Stimulated activated CD4-positive, alpha-beta T cell treated with anti-CD3 and anti-CD28 coated beads, Interleukin-1b, Interleukin-23, amount 100 ng/mL, for 48 hours (primary cell): ENCODE measurements around the gene FAM161B.
"Not testable (repeated sequence)": the region's sequence is repeated elsewhere in the genome, so short reads cannot be mapped to it uniquely, and the experiment has no call there.

Experiments used
- DNase-seq: peaks from one replicate; pipeline ENCODE4 v3.0.0-alpha.2; 2020

The FAM161B gene

DNA sequence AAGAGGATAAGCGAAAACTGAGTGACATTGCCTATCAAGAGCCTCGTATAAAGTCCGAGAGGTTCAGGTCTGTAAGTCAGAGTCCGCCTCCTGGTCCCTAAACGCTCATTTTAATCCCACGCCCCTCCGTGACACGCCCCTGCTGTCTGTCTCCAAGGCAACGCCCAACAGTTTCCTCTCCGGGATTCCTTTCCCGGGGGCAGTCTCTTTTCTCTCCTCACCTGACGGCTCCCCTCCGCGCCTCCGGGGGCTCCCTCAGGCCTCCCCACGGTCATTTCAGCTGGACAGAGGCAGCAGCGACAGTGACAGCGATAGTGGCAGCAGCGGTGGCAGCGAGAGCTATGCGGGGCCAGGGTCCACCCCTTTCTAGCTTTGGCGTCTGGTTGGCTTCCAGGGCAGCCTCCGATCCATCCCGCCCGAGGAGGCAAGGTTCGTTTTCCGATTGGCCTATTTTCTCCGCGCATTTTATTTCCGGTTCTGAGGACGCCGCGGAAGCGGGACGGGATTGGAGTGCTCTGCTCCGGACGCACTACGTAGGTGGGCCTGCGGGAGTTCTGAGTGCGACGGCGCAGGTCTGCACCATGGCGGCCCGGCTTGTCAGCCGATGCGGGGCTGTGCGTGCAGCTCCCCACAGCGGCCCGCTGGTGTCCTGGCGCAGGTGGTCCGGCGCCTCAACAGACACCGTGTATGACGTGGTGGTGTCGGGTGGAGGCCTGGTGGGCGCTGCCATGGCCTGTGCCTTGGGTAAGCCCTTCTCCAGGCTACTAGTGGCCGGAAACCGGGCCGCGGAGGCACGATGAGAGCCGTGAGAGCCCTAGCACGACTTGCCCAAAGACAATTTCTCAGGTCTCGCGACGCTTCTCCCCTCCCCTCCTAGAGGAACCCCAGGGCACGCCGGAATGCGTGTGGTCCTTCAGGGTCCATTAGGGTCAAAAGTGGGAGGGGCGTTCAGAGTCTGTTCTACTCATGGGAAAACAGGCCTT, at the start of gene FAM161B, which contains the start of gene COQ6:
TSS of gene FAM161B (minus strand) at position 343 of the 983 bp plus-strand sequence. CDS start at position 275, 68 bp downstream.
TSS of gene COQ6 (plus strand) at position 551 of the 983 bp plus-strand sequence. CDS start at position 582, 31 bp downstream.
- DNase-seq = peak; percentile 95

DNA sequence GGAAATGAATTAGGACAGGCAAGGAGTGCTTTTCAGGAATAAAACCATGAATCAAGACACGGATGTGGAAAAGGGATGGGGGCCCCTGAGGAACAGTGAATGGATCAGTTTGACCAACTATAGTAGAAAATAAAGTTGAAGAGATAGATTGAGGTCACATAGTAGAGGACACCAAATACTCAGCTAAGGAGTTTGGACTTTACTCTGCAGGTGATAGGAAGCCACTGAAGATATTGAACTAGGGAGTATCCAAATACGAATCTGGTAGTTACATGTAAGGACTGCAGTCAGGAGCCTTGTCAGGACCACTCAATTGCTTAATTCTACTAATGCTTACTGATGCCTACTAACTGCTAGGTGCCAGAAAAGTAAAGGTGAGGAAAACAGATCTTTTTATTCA, 48.8 kb upstream of the FAM161B start:
- no peak for DNase-seq

GRCh38 chr14:73997944-73998447, 48.1 kb upstream of the FAM161B start:
- no peak for DNase-seq

DNA sequence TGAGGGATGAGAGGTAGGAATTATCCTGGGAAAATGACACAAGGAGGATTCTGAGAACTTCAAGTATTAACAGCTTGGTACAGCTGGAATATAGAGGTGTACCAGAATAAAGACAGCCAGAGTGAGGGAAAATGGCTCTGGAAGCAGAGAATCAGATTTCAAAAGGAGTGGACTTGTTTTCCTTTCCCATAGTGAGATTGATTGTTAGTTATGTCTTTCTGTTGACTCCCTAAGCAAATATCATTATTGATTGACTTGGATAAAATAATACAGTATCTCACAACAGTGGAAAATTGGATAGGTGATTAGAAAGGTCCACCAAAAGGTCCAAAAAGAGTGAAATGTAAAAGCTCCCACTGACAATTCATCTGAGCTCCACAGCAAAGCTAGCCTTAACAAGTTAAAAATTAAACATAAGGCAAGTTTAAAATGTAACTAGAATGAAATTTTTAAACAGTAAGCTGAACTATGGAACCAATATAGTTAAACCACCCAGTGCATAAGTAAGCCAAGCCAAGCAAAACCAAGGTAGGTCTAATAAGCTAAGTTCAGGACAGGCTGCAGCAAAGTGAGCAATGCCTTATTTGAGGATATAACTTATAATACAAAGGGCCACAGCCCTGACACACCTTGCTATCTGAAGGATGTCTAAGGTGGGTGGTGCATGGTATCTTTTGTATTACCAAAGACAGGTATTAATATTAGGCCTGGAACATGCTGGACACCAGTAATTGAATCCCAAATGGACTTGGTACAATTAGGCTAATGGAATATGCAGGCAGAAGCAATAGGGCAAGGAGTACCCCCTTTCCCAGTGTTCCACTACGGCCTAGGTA, 47.4 kb upstream of the FAM161B start:
- no peak for DNase-seq

GRCh38 chr14:73996731-73997107, 46.8 kb upstream of the FAM161B start:
- no peak for DNase-seq

DNA sequence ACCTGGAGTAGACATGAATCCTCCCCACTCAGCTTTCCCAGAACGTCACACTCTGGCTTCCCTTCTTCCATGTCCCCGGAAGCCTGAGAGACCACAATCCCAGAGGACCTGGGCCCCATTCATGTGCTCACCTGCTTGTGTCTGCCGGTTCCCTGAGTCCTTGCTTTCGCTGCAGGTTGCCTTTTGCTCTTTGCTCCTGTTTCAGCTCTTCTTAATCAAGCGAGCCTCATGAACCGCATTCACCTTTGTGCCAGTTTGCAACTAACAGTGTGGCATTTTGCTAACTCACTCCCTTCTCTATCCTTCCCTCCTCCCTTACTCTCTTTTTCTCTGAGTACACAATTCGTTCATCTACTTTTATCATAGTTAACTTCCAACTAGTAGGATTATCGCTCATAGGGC, 46.1 kb upstream of the FAM161B start:
- no peak for DNase-seq

DNA sequence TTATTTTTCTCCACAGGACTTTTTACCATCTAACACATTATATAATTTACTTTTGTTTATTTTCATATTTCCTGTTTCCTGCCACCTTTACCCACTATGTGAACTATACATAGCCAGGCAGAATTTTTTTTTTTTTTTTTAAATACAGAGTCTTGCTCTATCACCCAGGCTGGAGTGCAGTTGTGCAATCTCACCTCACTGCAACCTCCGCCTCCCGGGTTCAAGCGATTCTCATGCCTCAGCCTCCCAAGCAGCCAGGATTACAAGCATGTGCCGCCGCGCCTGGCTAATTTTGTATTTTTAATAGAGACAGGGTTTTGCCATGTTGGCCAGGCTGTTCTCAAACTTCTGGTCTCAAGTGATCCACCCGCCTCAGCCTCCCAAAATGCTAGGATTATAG, 45.0 kb upstream of the FAM161B start:
- not testable (repeated sequence) for DNase-seq

DNA sequence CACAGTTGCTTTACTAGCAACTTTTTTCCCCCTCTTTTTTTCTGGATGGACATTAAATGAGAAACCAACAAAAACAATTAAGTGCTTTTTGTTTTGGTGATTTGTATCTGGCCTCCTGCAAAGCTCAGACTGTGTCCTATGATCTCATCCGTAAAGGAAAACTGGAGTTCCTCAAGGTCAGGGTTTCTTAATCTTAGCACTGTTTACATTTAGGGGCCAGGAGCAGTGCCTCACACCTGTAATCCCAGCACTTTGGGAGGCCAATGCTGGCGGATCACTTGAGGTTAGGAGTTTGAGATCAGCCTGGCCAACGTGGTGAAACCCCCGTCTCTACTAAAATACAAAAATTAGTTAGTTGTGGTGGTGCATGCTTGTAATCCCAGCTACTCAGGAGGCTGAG, 41.2 kb upstream of the FAM161B start:
- no peak for DNase-seq

DNA sequence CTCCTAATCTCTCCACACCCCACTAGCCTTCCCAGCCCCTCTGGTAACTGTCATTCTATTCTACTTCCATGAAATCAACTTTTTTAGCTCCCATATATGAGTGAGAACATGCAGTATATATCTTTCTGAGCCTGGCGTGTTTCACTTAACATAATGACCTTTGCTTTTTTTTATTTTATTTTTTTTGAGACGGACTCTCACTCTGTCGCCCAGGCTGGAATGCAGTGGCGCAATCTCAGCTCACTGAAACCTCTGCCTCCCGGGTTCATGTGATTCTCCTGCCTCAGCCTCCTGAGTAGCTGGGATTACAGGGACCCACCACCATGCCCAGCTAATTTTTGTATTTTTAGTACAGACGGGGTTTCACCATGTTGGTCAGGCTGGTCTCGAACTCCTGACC, 38.8 kb upstream of the FAM161B start:
- not testable (repeated sequence) for DNase-seq

- DNase-seq = no peak
These were observed 38.2 kb upstream of the FAM161B start for GRCh38 chr14:73988065-73988464.

- DNase-seq = no peak
These were observed 28.0 kb upstream of the FAM161B start for GRCh38 chr14:73977896-73978295.

DNA sequence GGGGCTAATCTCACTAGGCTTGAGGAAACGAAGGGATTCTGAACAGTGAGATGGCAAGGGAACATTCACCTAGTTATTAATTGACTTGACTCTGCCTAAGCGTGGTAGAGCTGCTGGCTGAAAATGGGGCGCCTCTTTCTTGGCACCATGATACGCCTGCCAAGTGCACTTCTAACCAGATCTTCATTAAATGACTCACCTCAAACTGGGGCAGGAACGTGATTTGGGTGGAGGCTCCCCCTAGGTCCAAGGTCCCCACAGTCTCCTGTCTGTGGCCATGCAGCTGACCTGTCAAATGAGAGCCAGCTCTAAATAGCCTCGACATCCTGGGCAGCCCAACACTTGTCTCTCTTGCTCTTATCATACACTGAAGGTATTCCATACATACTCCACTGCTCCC, 26.2 kb upstream of the FAM161B start:
- DNase-seq = no peak

GRCh38 chr14:73973497-73973896, 23.6 kb upstream of the FAM161B start:
- no peak for DNase-seq

- no peak for DNase-seq
These were observed 19.0 kb upstream of the FAM161B start for GRCh38 chr14:73968885-73969284.

- no peak for DNase-seq
These were observed 15.3 kb upstream of the FAM161B start for GRCh38 chr14:73965216-73965615.

GRCh38 chr14:73961192-73961591, 11.3 kb upstream of the FAM161B start:
- DNase-seq = no peak

- no peak for DNase-seq
These were observed 8.7 kb upstream of the FAM161B start for GRCh38 chr14:73958591-73958990.

DNA sequence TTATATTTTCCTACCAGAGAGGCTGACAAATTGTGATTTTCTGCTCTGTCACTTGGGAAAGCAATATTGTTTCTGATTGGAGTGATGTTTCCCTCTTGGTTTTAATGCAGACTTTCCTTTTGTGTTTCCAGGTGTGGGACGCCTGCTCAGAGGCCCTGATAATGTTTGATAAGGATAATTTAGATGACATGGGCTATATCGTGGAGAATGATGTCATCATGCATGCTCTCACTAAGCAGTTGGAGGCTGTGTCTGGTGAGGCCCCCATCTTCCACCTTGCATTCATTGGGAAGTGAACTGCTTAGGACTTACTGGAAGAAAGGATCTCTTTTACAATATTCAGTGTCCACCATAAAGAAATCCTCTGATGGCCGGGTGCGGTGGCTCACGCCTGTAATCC, 5.8 kb upstream of the FAM161B start:
- no peak for DNase-seq

GRCh38 chr14:73953731-73954130, 3.8 kb upstream of the FAM161B start:
- DNase-seq = no peak

GRCh38 chr14:73945159-73945670, 4.7 kb downstream of the FAM161B start:
- DNase-seq = no peak

DNA sequence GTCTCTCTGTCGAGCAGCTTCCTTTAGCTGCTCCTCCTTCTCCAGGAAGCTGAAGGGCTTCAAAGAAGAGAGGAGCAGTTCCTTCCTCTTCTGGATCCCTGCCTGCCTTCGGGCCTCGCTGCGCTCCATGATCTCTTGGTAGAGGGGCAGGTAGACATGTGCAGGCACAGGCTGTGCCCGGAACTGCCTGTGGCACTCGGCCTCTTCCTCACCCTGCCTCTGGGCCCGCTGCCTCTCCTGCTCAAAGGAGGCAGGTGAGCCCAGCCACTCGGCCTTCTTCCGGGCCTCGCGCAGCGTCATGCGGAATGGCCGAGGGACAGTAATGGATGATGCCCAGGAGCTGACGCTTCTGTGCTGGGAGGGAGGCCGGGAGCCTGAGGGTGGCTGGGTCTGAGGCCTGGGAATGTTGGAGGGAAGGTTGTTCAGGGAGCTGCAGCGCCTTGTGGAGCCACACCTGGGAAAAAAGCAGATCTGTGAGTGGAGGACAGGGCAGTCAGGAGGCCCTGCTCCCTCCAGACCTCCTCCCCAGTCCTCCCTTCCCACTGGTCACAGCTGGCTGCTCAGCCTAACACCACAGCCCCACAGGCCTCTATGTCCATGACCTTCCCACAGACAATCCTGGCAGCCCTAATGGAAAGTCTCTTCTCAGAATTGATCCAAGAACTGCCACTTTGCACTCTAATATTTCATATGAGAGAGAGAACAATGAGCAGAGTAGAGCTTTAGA, 5.3 kb downstream of the FAM161B start:
- no peak for DNase-seq

DNA sequence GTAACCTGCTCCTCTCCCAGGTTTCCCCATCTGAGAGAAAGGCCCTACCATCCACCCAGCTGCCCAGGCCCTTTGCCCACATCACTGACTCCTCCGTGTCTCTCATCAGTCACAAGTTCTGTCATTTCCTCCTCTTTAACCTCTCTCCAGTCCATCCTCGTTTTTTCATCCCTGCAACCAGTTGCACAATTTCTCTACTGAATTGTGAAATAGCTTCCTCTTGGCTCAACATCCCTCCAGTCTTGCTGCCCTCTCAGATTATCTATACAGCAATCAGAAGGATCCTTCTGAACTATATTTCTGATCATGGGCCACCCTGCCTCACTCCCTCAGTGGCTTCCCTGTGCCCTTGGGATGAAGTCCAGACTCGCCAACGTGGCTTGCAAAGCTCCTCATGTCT, 6.8 kb downstream of the FAM161B start:
- DNase-seq = no peak
